HG02973 (cell line): Measurements from ENCODE around the gene WDTC1.
"Not testable (repeated sequence)": the region's sequence is repeated elsewhere in the genome, so short reads cannot be mapped to it uniquely, and the experiment has no call there.

Experiments used
- ATAC-seq: cut with Tn5 transposase; IDR thresholded peaks from one replicate; pipeline ENCODE4 v1.9.1; 2021; ENCODE audit warnings: moderate library complexity; ENCODE audit not compliant: unreplicated experiment

The WDTC1 gene, protein sequence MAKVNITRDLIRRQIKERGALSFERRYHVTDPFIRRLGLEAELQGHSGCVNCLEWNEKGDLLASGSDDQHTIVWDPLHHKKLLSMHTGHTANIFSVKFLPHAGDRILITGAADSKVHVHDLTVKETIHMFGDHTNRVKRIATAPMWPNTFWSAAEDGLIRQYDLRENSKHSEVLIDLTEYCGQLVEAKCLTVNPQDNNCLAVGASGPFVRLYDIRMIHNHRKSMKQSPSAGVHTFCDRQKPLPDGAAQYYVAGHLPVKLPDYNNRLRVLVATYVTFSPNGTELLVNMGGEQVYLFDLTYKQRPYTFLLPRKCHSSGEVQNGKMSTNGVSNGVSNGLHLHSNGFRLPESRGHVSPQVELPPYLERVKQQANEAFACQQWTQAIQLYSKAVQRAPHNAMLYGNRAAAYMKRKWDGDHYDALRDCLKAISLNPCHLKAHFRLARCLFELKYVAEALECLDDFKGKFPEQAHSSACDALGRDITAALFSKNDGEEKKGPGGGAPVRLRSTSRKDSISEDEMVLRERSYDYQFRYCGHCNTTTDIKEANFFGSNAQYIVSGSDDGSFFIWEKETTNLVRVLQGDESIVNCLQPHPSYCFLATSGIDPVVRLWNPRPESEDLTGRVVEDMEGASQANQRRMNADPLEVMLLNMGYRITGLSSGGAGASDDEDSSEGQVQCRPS

DNA sequence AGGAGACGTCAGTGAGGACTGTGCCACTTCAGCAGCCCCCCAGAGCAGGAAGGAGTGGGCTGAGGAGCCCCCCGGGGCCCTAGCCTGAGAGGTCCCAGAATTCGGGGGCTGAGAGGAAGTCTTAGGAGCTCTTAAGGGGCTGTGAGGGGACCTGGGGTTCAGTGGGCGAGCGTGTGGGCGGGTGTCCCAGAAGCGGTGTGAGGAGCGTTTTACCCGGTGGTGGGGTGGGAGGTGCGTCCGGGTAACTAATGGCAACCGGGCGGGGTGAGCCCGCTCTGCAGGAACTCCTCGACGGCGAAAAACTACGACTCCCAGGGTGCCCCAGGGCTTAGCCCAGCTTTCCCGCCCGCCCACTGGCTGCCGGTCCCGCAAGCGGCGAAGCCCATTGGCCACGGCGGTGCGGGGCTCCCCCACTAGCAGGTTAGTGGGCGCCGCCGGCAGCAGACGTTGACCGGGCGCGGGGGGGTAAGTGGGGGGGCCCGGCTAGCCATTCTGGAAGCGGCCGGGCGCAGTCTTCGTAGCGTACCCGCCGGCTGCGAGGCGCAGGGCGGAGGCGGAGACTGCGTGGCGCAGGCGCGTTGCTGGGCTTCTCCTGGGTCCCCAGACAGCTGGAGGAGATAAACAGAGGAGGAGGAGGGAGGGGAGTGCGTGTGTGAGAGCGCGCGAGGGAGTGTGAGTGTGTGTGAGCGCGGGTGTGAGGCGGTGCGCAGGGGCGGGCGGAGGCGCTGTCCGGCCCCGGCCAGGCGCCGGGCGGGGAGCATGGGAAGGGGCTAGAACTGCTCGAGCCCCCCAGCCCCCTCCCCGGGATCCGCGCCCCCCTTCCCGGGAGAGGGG lies at the start of gene WDTC1:
Gene WDTC1 (plus strand): TSS at position 584 of the 834 bp plus-strand sequence. CDS start 26,423 bp downstream, outside the sequence.
- peak; percentile 84 for ATAC-seq

- ATAC-seq = not testable (repeated sequence)
Observed at GRCh38 chr1:27184665-27185064, 49.8 kb upstream of the WDTC1 start.

DNA sequence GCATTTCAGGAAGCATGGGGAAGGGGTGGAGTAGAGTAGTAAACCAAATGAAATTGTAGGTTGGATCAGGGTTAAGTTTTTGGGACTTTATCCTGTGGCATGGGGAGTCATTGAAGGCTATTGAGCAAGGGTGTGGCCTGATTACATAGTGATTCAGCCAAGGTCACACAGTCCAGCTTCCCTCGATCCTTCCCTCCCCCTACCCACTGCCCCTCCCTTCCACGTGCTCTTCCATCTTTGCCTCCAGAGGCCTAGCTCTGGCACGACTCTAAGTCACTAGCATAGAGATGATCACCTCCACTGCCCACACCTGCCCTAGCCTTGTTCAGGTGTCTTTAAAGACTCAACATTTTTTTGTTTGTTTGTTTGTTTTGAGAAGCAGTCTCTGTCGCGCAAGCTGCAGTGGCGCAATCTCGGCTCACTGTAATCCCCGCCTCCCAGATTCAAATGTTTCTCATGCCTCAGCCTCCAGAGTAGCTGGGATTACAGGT lies 42.3 kb upstream of the WDTC1 start:
- ATAC-seq = no peak

DNA sequence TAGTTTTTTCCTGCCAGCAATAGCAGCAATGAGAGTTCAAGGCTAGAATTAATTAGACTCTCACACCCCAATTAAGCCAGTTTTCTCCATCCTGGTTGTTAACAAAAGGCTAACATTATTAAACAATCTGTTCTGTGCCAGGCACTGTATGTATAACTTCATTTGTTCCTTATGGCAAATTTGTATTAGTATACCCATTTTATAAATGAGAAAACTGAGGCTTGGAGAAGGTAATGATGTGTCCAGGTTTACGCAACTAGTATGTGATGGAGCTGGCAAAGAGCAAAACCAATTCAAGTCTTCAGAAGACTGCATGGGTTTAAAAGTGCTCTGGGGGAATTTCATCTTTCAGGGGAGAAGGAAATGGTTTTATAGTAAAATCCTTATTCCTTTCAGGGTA lies 41.2 kb upstream of the WDTC1 start:
- ATAC-seq = no peak

- ATAC-seq = no peak
Observed at GRCh38 chr1:27201295-27201694, 33.1 kb upstream of the WDTC1 start.

DNA sequence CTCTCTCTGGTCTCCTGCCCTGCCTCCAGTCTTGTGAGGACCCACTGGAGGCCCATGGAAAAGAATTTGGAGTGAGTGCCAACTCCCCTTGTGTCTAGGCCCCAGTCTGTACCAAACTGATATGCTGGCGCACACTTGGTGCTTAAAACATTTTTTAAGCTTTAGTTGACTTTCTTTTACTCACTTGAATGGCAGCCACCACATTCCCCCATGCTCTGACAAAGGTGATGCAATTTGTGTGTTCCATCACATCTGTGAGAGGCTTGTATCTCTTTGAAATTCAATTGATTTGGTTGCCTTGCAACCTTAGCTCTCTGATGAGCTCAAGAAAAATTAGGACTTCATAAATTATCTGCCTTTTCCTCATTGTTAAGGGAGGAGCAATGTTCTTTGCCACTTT lies 30.5 kb upstream of the WDTC1 start:
- ATAC-seq = no peak

DNA sequence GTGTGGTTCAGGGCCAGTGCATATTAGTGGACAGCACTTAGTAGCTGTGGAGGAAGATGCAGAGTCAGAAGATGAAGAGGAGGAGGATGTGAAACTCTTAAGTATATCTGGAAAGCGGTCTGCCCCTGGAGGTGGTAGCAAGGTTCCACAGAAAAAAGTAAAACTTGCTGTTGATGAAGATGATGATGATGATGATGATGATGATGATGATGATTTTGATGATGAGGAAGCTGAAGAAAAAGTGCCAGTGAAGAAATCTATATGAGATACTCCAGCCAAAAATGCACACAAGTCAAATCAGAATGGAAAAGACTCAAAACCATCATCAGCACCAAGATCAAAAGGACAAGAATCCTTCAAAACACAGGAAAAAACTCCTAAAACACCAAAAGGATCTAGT lies 27.2 kb upstream of the WDTC1 start:
- ATAC-seq = not testable (repeated sequence)

DNA sequence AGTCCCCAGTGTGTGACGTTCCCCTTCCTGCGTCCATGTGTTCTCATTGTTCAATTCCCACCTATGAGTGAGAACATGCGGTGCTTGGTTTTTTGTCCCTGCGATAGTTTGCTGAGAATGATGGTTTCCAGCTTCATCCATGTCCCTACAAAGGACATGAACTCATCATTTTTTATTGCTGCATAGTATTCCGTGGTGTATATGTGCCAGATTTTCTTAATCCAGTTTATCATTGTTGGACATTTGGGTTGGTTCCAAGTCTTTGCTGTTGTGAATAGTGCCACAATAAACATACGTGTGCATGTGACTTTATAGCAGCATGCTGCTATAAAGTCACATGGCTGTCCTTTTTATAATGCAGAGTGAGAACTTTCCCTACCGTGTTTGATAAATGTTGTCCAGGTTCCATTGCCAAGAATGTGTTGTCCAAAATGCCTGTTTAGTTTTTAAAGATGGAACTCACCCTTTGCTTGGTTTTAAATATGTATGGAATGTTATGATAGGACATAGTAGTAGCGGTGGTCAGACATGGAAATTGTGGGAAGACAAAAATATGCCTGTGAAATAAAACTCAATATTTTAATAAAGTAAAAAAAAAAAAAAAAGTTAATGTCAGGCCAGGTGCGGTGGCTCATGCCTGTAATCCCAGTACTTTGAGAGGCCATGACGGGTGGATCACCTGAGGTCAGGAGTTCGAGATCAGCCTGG lies 26.1 kb upstream of the WDTC1 start:
- not testable (repeated sequence) for ATAC-seq

DNA sequence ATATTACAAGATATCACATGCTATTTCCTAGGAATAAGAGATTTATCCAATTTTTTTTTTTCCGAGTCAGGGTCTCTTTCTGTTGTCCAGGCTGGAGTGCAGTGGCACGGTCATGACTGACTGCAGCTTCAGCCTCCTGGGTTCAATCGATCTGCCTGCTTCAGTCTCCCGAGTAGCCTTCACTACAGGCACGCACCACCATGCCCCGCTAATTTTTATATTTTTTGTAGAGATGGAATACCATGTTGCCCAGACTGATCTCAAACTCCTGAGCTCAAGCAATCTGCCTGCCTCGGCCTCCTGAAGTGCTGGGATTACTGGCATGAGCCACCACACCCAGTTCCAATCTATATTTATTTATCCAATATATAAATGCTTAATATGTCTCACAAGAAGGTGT lies 18.0 kb upstream of the WDTC1 start:
- no peak for ATAC-seq

GRCh38 chr1:27217401-27217800 lies 17.0 kb upstream of the WDTC1 start:
- ATAC-seq = no peak

- no peak for ATAC-seq
Observed at GRCh38 chr1:27218736-27219135, 15.7 kb upstream of the WDTC1 start.

GRCh38 chr1:27220096-27220495 lies 14.3 kb upstream of the WDTC1 start:
- ATAC-seq = no peak

GRCh38 chr1:27220702-27221497 lies 13.5 kb upstream of the WDTC1 start:
- not testable (repeated sequence) for ATAC-seq

DNA sequence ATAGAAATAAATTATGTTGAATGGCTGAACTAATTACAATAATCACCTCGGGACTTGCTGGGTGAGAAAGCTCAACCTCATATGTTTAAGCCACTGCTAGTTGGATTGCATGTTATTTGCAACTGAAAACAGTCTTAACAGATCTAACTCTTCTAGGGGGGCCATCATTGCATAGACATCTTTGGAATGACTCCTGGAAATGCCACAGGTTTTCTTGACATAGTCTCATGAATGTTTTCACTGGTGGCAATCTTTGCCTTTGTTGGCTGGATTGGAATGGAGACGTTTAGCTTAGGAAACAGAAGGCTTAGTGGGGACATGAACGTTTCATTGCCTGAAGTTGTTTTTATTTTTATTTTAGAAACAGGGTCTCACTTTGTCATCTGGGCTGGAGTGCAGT lies 8.8 kb upstream of the WDTC1 start:
- no peak for ATAC-seq

DNA sequence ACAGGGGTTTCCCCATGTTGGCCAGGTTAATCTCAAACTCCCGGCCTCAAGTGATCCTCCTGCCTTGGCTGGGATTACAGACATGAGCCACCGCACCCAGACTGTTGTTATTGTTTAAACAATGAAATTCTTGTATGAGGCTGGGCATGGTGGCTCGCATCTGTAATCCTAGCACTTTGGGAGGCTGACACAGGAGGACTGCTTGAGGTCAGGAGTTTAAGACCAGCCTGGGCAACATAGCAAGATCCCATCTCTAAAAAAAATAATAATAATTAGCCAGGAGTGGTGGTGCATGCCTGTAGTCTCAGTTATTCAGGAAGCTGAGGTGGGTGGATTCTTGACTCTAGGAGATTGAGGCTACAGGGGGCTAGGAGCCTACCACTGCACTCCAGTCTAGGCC lies 6.7 kb upstream of the WDTC1 start:
- ATAC-seq = no peak

- no peak for ATAC-seq
Observed at GRCh38 chr1:27233667-27234048, 774 bp upstream of the WDTC1 start.

GRCh38 chr1:27235827-27236226 lies 1.4 kb downstream of the WDTC1 start:
- ATAC-seq = no peak

GRCh38 chr1:27237112-27237511 lies 2.7 kb downstream of the WDTC1 start:
- no peak for ATAC-seq

GRCh38 chr1:27238032-27238431 lies 3.6 kb downstream of the WDTC1 start:
- ATAC-seq = no peak

DNA sequence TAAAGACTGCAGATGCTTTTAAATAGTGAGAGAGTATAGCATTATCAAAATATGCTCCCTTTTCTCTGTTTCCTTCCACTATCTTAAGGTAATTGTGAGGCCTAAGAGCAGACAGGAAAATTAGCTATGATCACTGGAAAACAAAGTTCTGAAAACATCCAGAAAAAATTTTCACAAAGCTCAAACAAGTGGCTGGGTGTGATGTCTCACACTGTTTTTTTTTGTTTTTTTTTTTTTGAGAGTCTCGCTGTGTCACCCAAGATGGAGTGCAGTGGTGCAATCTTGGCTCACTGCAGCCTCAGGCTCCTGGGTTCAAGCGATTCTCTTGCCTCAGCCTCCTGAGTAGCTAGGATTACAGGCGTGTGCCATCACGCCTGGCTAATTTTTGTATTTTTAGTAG lies 7.2 kb downstream of the WDTC1 start:
- ATAC-seq = no peak
